ENCODE results near the gene SUGCT.
"Not testable (repeated sequence)": the region's sequence is repeated elsewhere in the genome, so short reads cannot be mapped to it uniquely, and the experiment has no call there.

The SUGCT gene

GRCh38 chr7:40137563-40137962 is 2.8 kb downstream of the SUGCT start:
- Histone ChIP-seq H3K4me1 (peaks cover 8% of the 10 kb centered on the region), H4K20me1 (peaks cover 18% of the 10 kb centered on the region), H3K9me3 (peaks cover 9% of the 10 kb centered on the region; the same call in 1 of the 2 replicates), H3K27me3 (no peaks in the 10 kb centered on the region), H3K36me3 (no peaks in the 10 kb centered on the region), H3K9ac (no peak overlapping the region), H3K4me3 (no peak overlapping the region), H3K27ac (no peak overlapping the region), H3K4me2 (no peak overlapping the region)
- no peak for TF ChIP-seq Cebpa-rat (IDR thresholded peaks at IDR 0.05)

GRCh38 chr7:40138973-40139372 is 4.2 kb downstream of the SUGCT start:
- H3K4me2 ChIP-seq, result no peak overlapping the region
- H3K27ac ChIP-seq, result no peak overlapping the region
- peaks cover 9% of the 10 kb centered on the region; the same call in 1 of the 2 replicates for H3K9me3 ChIP-seq
- no peak overlapping the region for H3K4me3 ChIP-seq
- no peaks in the 10 kb centered on the region for H3K36me3 ChIP-seq
- no peaks in the 10 kb centered on the region for H3K4me1 ChIP-seq
- peaks cover 4% of the 10 kb centered on the region; the same call in 1 of the 2 replicates for H4K20me1 ChIP-seq
- H3K9ac ChIP-seq, result no peak overlapping the region
- H3K27me3 ChIP-seq, result no peaks in the 10 kb centered on the region
- TF ChIP-seq Cebpa-rat (IDR thresholded peaks at IDR 0.05), result no peak

GRCh38 chr7:40139891-40140290 is 5.1 kb downstream of the SUGCT start:
- not testable (repeated sequence) for H4K20me1 ChIP-seq, H3K27me3 ChIP-seq, H3K9me3 ChIP-seq, H3K4me3 ChIP-seq, H3K27ac ChIP-seq, H3K4me1 ChIP-seq, H3K4me2 ChIP-seq, H3K9ac ChIP-seq, H3K36me3 ChIP-seq

- not testable (repeated sequence) for H3K27me3 ChIP-seq, H3K4me1 ChIP-seq, H3K27ac ChIP-seq, H3K4me2 ChIP-seq, H3K4me3 ChIP-seq, H3K36me3 ChIP-seq, H4K20me1 ChIP-seq, H3K9me3 ChIP-seq, H3K9ac ChIP-seq
Observed at GRCh38 chr7:40141916-40142315, 7.1 kb downstream of the SUGCT start.

GRCh38 chr7:40145596-40146130 is 10.9 kb downstream of the SUGCT start:
- not testable (repeated sequence) for H3K9ac ChIP-seq, H3K4me3 ChIP-seq, H3K4me1 ChIP-seq, H4K20me1 ChIP-seq, H3K27me3 ChIP-seq, H3K4me2 ChIP-seq, H3K36me3 ChIP-seq, H3K27ac ChIP-seq
- peaks cover 14% of the 10 kb centered on the region for H3K9me3 ChIP-seq

- peaks cover 14% of the 10 kb centered on the region for H3K9me3 ChIP-seq
- H3K4me2 ChIP-seq, result no peak overlapping the region
- no peaks in the 10 kb centered on the region for H3K27me3 ChIP-seq
- H3K4me1 ChIP-seq, result no peaks in the 10 kb centered on the region
- H3K27ac ChIP-seq, result no peak overlapping the region
- no peak overlapping the region for H3K4me3 ChIP-seq
- H3K36me3 ChIP-seq, result no peaks in the 10 kb centered on the region
- no peak for TF ChIP-seq Cebpa-rat (IDR thresholded peaks at IDR 0.05)
- H3K9ac ChIP-seq, result no peak overlapping the region
- H4K20me1 ChIP-seq, result no peaks in the 10 kb centered on the region
Observed at GRCh38 chr7:40147371-40148246, 12.8 kb downstream of the SUGCT start.

GRCh38 chr7:40148247-40148580 is 13.4 kb downstream of the SUGCT start:
- H4K20me1 ChIP-seq, H3K4me2 ChIP-seq, H3K27ac ChIP-seq, H3K27me3 ChIP-seq, H3K36me3 ChIP-seq, H3K4me1 ChIP-seq, H3K4me3 ChIP-seq, H3K9ac ChIP-seq: not testable (repeated sequence)
- H3K9me3 ChIP-seq, result peaks cover 14% of the 10 kb centered on the region

GRCh38 chr7:40148671-40149070 is 13.9 kb downstream of the SUGCT start:
- Histone ChIP-seq H4K20me1 (no peaks in the 10 kb centered on the region), H3K27ac (no peak overlapping the region), H3K4me1 (no peaks in the 10 kb centered on the region), H3K4me2 (no peak overlapping the region), H3K27me3 (no peaks in the 10 kb centered on the region), H3K9me3 (peaks cover 14% of the 10 kb centered on the region), H3K9ac (no peak overlapping the region), H3K36me3 (no peaks in the 10 kb centered on the region), H3K4me3 (no peak overlapping the region)
- TF ChIP-seq Cebpa-rat (IDR thresholded peaks at IDR 0.05), result no peak

- H3K27me3 ChIP-seq, result no peaks in the 10 kb centered on the region
- H3K4me1 ChIP-seq, result no peaks in the 10 kb centered on the region
- H3K4me3 ChIP-seq, result no peak overlapping the region
- no peak for TF ChIP-seq Cebpa-rat (IDR thresholded peaks at IDR 0.05)
- no peaks in the 10 kb centered on the region for H3K36me3 ChIP-seq
- no peak overlapping the region for H3K4me2 ChIP-seq
- no peak overlapping the region for H3K27ac ChIP-seq
- H3K9ac ChIP-seq, result no peak overlapping the region
- no peaks in the 10 kb centered on the region for H4K20me1 ChIP-seq
- H3K9me3 ChIP-seq, result peaks cover 9% of the 10 kb centered on the region
Observed at GRCh38 chr7:40151504-40151903, 16.7 kb downstream of the SUGCT start.

GRCh38 chr7:40156988-40157387 is 22.2 kb downstream of the SUGCT start:
- Histone ChIP-seq H3K27me3 (no peaks in the 10 kb centered on the region), H3K4me1 (no peaks in the 10 kb centered on the region), H3K27ac (no peak overlapping the region), H3K9ac (no peak overlapping the region), H4K20me1 (no peaks in the 10 kb centered on the region), H3K36me3 (no peaks in the 10 kb centered on the region), H3K9me3 (no peaks in the 10 kb centered on the region), H3K4me3 (no peak overlapping the region), H3K4me2 (no peak overlapping the region)
- TF ChIP-seq Cebpa-rat (IDR thresholded peaks at IDR 0.05), result no peak

- H3K9me3 ChIP-seq, result no peaks in the 10 kb centered on the region
- TF ChIP-seq Cebpa-rat (IDR thresholded peaks at IDR 0.05), result no peak
- H3K27ac ChIP-seq, result no peak overlapping the region
- no peak overlapping the region for H3K9ac ChIP-seq
- no peaks in the 10 kb centered on the region for H4K20me1 ChIP-seq
- H3K27me3 ChIP-seq, result no peaks in the 10 kb centered on the region
- no peak overlapping the region for H3K4me3 ChIP-seq
- no peaks in the 10 kb centered on the region for H3K36me3 ChIP-seq
- H3K4me1 ChIP-seq, result no peaks in the 10 kb centered on the region
- no peak overlapping the region for H3K4me2 ChIP-seq
Observed at GRCh38 chr7:40162516-40162915, 27.7 kb downstream of the SUGCT start.
